ENCODE results near the gene BGN.

BGN gene

GRCh38 chrX:153470411-153471363 is 24.1 kb upstream of the BGN start, which contains the start of gene HAUS7:
Gene HAUS7 (minus strand): TSS chrX:153470576. CDS start chrX:153470557, 19 bp downstream.
- H3K4me3 ChIP-seq (ENCODE audit: low read depth, low read length): peak within 1 kb of the TSS; percentile 82
- TF ChIP-seq MAX (IDR thresholded peaks at IDR 0.05; ENCODE audit: low read depth, low read length) (0 out of 2 replicates have a peak, but pooled peaks have one; percentile 15), MYC (IDR thresholded peaks at IDR 0.05; ENCODE audit: low read depth, low read length) (no peak), CTCF (IDR thresholded peaks at IDR 0.05; ENCODE audit: low read depth, low read length) (peak; percentile 67), POLR2A (IDR thresholded peaks at IDR 0.05; ENCODE audit: extremely low read depth, insufficient read length) (peak; percentile 47)
- peak; percentile 93 for DNase-seq (ENCODE audit: low read depth)

- DNase-seq (ENCODE audit: low read depth): no peak
- no peak overlapping the region for H3K4me3 ChIP-seq (ENCODE audit: low read depth, low read length)
- no peak for TF ChIP-seq CTCF (IDR thresholded peaks at IDR 0.05; ENCODE audit: low read depth, low read length)
- no peak for TF ChIP-seq POLR2A (IDR thresholded peaks at IDR 0.05; ENCODE audit: extremely low read depth, insufficient read length)
- no peak for TF ChIP-seq MAX (IDR thresholded peaks at IDR 0.05; ENCODE audit: low read depth, low read length)
- no peak for TF ChIP-seq MYC (IDR thresholded peaks at IDR 0.05; ENCODE audit: low read depth, low read length)
Measured at GRCh38 chrX:153471663-153472280, 23.0 kb upstream of the BGN start.

- DNase-seq (ENCODE audit: low read depth): no peak
- H3K4me3 ChIP-seq (ENCODE audit: low read depth, low read length): no peak overlapping the region
- TF ChIP-seq MYC (IDR thresholded peaks at IDR 0.05; ENCODE audit: low read depth, low read length) (no peak), CTCF (IDR thresholded peaks at IDR 0.05; ENCODE audit: low read depth, low read length) (no peak), POLR2A (IDR thresholded peaks at IDR 0.05; ENCODE audit: extremely low read depth, insufficient read length) (no peak), MAX (IDR thresholded peaks at IDR 0.05; ENCODE audit: low read depth, low read length) (no peak)
Measured at GRCh38 chrX:153473126-153473525, 21.7 kb upstream of the BGN start.

- TF ChIP-seq POLR2A (IDR thresholded peaks at IDR 0.05; ENCODE audit: extremely low read depth, insufficient read length) (no peak), MAX (IDR thresholded peaks at IDR 0.05; ENCODE audit: low read depth, low read length) (no peak), MYC (IDR thresholded peaks at IDR 0.05; ENCODE audit: low read depth, low read length) (no peak), CTCF (IDR thresholded peaks at IDR 0.05; ENCODE audit: low read depth, low read length) (no peak)
- peak; percentile 13 for DNase-seq (ENCODE audit: low read depth)
- no peak overlapping the region for H3K4me3 ChIP-seq (ENCODE audit: low read depth, low read length)
Measured at GRCh38 chrX:153474266-153474665, 20.5 kb upstream of the BGN start.

- H3K4me3 ChIP-seq (ENCODE audit: low read depth, low read length): no peak overlapping the region
- DNase-seq (ENCODE audit: low read depth): peak; percentile 43
- TF ChIP-seq POLR2A (IDR thresholded peaks at IDR 0.05; ENCODE audit: extremely low read depth, insufficient read length): no peak
- no peak for TF ChIP-seq MYC (IDR thresholded peaks at IDR 0.05; ENCODE audit: low read depth, low read length)
- no peak for TF ChIP-seq MAX (IDR thresholded peaks at IDR 0.05; ENCODE audit: low read depth, low read length)
- TF ChIP-seq CTCF (IDR thresholded peaks at IDR 0.05; ENCODE audit: low read depth, low read length): no peak
Measured at GRCh38 chrX:153474718-153475117, 20.1 kb upstream of the BGN start.
